ENCODE data around the gene CDKN2A.

DNA sequence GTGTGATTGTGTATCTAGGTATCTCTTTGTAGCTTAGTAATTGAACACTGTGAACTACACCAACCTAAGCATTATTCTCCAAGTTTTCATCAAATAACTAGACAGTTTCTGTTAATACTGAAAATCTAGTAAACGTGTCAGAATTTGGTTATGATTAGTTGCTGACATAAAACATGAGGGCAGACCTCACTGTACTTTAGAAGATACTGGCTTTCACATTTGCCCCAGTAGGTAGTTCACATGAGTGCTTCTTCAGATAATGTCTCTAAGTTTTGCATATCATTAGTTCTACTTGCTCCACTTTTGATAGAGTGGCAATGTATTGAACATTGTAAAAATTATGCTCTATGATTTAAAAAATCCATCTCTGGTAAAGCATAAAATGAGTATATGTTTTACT lies 7.8 kb upstream of the CDKN2A start:
- no peak for TF ChIP-seq EZH2 (IDR thresholded peaks at IDR 0.05; ENCODE audit: low read length)
- TF ChIP-seq, protein P1, sequence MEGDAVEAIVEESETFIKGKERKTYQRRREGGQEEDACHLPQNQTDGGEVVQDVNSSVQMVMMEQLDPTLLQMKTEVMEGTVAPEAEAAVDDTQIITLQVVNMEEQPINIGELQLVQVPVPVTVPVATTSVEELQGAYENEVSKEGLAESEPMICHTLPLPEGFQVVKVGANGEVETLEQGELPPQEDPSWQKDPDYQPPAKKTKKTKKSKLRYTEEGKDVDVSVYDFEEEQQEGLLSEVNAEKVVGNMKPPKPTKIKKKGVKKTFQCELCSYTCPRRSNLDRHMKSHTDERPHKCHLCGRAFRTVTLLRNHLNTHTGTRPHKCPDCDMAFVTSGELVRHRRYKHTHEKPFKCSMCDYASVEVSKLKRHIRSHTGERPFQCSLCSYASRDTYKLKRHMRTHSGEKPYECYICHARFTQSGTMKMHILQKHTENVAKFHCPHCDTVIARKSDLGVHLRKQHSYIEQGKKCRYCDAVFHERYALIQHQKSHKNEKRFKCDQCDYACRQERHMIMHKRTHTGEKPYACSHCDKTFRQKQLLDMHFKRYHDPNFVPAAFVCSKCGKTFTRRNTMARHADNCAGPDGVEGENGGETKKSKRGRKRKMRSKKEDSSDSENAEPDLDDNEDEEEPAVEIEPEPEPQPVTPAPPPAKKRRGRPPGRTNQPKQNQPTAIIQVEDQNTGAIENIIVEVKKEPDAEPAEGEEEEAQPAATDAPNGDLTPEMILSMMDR (optimal IDR thresholded peaks at IDR 0.05 in 1 of 3, IDR thresholded peaks at IDR 0.05 in 1 of 3, conservative IDR thresholded peaks at IDR 0.05 in 1 of 3; ENCODE audit: extremely low read depth in 1 of 3, insufficient read depth in 2 of 3, low read length in 3 of 3), result no peak
